Measurements from ENCODE around the gene CMTM4.
"Not testable (repeated sequence)": the region's sequence is repeated elsewhere in the genome, so short reads cannot be mapped to it uniquely, and the experiment has no call there.

- TF ChIP-seq CTCF (IDR thresholded peaks at IDR 0.05; ENCODE audit: borderline replicate concordance, extremely low read depth, low read length, poor library complexity, severe bottlenecking); EZH2 (IDR thresholded peaks at IDR 0.05; ENCODE audit: borderline replicate concordance, low read depth, low read length, severe bottlenecking): not testable (repeated sequence)
These were observed 34.7 kb downstream of the CMTM4 start for GRCh38 chr16:66661671-66662346.

Data from DND-41 (cell line).